Femur (tissue), 1 donor: ENCODE measurements around the gene TRUB2.
"Not testable (repeated sequence)": the region's sequence is repeated elsewhere in the genome, so short reads cannot be mapped to it uniquely, and the experiment has no call there.

Source experiments
- DNase-seq: peaks from one replicate; pipeline ENCODE4 v3.0.0-alpha.2; 2017

The TRUB2 gene

DNA sequence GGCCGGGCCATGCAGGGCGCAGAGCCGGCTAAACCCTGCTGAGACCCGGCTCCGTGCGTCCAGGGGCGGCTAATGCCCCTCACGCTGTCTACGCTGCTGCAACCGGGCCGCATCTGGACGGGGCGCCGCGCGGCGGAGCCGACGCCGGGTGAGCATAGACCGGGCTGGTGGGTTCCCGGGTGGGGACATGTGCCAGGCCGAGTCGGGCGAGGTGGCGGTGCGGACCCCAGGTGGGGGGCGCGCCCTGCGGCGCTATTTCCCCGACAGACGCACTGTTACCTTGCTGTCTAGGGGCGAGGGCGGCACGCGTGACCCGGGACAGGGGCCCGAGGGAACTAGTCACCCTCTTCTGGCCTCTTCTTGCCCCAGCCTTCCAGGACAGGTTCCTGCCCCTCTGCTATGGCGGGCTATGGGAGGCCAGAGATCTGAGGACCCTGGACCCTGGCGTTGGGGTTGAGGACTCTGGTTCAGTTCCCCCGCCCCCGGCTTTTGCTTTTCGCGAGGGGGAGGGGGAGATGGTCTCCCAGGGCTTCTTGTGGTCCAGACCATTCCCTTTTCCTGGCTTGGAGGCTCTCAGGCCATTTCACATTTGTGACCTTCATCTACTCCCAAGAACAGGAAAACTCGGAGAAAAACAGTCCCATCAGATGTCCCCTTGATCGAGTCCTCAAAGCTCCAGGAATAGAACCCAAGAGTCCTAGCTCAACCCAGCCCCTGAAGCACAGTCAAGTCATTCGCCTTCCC lies 18.6 kb upstream of the TRUB2 start:
- peak; percentile 51 for DNase-seq

GRCh38 chr9:128339761-128340690 lies 17.8 kb upstream of the TRUB2 start, which contains the start of gene SLC27A4:
SLC27A4 (plus strand) TSS chr9:128340527; CDS start chr9:128343133, 2,606 bp downstream.
- peak; percentile 81 for DNase-seq

DNA sequence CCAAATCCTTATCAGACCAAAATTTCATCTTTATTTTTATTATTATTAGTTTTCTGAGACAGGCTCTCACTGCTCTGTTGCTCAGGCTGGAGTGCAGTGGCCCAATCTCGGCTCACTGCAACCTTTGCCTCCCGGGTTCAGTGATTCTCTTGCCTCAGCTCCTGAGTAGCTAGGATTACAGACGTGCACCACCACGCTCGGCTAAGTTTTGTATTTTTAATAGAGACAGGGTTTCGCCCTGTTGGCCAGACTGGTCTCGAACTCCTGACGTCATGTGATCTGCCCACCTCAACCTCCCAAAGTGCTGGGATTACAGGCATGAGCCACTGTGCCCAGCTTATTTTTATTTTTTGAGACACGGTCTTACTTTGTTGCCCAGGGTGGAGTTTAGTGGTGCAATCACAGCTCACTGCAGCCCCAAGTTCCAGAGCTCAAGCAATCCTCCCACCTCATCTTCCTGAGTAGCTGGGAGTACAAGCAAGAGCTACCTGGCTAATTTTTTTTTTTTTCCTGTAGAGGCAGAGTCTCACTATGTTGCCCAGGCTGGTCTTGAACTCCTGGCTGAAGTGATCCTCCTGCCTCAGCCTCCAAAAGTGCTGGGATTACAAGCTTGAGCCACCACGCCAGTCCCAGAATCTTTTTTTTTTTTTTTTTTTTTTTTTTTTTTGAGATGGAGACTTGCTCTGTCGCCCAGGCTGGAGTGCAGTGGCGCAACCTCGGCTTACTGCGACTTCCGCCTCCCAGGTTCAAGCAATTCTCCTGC lies 16.8 kb upstream of the TRUB2 start:
- DNase-seq = not testable (repeated sequence)

DNA sequence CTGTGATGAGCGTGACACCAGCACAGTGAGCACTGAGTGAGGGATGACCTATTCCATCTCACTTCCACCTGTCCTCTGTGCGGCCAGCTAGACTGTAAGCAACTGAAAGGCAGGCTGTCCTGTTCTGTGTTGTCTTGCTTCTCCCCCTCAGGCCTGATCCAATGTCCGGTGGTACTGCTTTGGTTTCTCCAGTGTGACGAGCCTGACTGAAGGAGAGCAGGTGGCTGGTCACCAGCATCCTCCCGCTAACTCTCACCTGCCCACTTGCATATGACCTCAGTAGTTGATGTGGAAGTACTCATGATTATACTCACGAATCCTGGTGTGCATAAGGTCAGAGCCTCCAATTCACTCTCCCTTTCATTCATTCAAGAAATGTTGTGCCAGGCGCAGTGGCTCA lies 15.7 kb upstream of the TRUB2 start:
- no peak for DNase-seq

GRCh38 chr9:128335914-128336313 lies 13.7 kb upstream of the TRUB2 start:
- DNase-seq = no peak

- no peak for DNase-seq
Measured at GRCh38 chr9:128335161-128335560, 12.9 kb upstream of the TRUB2 start.

DNA sequence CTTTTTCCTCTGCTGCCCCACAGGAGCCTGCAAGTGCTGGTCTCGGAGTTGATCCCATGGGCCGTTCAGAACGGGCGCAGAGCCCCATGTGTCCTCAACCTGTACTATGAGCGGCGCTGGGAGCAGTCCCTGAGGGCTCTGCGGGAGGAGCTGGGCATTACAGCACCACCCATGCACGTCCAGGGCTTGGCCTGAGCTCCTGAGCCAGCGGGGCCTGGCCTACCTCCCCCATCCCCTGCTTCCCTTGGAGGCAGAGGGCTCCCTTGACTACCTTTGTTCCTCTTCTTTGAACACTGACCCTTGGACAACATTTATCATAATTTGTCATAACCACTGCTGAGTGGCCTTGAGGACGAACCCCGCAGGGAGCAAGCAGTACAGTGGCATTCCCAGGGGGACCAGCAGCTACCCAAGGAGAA lies 11.2 kb upstream of the TRUB2 start:
- DNase-seq = no peak

DNA sequence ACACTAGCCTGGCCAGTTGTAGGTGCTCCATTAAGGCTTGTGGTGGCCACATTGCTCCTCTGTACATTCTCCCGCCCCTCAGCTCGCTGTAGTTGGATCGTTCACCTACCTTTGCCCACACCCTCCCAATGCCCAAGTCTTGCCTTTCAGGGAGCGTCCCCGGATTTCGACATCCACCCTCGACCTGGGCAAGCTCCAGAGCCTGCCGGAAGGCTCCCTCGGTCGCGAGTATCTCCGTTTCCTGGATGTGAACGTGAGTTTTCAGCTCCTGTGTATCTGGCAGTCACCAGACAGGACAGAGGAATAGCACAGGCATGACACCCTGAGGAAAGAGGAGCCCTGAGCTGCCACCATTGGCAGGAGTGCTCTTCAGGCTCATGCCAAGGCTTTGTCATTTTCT lies 3.4 kb upstream of the TRUB2 start:
- DNase-seq = no peak

- DNase-seq = no peak
Measured at GRCh38 chr9:128324401-128324800, 2.2 kb upstream of the TRUB2 start.

DNA sequence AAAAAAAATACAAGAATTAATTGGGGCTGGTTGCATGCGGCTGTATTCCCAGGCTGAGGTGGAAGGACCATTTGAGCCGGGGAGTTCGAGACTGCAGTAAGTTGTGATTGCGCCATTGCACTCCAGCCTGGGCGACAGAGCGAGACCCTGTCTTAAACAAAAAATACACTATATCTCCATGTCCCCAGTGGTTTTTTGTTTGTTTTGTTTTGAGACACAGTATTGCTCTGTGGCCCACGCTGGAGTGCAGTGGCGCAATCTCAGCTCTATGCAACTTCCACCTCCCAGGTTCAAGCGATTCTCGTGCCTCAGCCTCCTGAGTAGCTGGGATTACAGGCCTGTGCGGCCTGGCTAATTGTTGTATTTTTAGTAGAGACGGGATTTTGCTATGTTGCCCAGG lies 1.5 kb upstream of the TRUB2 start:
- DNase-seq = no peak

- no peak for DNase-seq
Measured at GRCh38 chr9:128323212-128323730, 1.0 kb upstream of the TRUB2 start.

DNA sequence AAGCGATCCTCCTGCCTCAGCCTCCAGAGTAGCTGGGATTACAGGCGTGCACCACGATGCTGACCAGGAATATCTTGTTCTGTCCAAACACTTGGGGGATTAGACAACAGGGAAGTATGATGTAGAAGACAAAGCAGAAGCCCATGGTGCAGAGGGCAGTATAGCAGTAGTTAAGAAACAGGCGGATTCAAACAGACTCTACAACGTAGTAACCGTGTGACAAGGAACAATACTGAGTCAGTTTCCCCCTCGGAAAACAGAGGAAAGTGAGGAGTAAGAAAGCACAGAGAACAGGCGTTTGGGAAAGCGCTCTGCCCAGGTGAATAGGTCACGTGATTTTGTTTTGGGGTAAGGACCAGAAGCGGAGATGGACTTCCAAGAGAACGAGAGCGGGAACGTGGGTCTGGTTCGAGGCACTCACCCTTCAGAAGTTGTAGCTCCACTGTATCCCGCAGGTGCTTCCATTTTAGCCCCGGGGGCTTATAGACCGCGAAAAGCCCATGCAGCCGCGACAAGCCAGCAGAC lies 306 bp downstream of the TRUB2 start:
- no peak for DNase-seq

DNA sequence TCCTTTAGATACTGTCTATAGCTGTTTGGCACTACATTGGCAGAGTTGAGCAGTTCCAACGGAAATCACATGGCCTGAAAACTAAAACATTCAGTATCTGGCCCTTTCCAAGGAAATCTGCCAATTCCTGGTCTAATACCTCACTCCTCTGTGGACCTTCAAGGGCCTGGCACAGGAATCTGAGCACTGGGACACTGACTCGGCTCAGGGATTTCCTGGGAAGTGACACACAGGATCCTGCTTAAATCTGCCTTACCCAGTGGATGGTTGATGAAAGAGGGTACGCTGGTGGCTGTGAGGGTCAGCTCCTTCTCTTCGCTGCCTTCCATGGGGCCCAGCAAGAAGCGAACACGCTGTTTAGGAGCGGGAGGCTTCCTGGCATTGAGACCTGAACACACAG lies 904 bp downstream of the TRUB2 start:
- DNase-seq = no peak

DNA sequence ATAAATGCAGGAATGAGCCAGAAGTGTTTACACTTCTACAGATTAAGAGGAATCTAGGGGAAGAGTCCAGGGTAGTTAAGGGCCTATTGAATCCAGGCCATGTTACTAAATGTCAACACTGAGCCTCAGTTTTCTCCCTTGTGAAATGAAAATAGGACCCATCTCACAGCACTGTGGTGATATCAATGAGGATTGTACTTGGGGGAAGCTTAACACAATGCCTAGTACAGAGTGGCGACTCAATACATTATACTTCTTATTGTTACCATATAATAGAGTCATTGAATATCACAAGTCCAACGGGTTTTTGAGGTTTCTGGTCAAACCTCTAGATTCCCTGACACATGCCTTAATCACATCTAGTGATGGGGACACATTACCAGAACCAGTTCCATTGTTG lies 4.6 kb downstream of the TRUB2 start:
- no peak for DNase-seq

DNA sequence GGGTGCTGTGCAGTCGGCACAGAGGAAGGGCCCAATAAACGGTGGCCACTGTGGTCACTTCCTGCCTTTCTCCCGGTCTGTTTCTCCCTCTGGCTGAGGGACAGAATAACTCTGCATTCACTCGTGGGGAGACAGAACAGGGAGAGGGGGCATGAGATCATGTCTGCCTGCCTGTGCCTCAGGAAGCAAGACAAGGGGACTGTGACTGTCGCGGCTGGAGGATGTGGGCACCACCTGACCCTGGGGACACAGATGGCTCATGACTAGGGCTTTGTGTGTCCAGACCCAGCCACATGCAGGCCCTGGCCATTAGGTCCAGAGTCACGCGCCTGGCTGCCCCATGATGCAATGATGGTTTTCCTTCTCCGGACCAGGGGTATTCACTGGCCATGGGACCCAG lies 5.8 kb downstream of the TRUB2 start:
- no peak for DNase-seq

DNA sequence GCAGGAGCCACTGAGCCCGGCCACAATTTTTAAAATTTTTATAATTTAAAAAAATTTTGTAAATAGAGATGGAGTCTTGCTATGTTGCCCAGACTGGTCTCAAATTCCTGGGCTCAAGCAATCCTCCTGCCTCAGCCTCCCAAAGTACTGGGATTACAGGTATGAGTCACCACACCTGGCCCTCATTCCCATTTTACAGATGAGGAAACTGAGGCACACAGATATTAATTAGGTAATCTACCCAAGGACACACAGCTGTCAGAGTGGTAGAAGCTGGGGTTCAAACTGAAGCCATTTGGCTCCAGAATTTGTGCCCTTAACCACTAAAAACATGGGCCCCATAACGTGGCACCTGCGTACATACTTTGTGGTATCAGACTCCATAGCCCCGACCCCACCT lies 7.5 kb downstream of the TRUB2 start:
- no peak for DNase-seq

DNA sequence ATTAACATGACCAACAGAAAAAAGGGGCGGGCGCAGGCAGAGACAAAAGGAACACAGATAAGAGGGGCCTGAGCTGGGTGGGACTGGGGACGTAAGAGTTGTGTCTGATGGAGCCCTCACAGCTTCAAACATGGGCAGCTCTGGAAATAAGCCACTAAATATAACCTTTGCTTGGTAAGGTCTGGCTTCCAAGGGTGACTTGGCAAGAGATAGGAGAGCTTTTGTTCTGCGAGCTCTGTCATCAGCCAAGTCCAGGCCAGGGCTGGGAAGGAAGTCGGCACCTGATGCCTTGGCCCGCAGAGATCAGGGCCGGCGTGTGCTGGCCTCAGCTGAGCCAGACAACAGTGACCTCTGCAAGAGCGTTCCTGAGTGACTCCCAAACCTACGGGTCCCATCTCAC lies 11.8 kb downstream of the TRUB2 start:
- no peak for DNase-seq

DNA sequence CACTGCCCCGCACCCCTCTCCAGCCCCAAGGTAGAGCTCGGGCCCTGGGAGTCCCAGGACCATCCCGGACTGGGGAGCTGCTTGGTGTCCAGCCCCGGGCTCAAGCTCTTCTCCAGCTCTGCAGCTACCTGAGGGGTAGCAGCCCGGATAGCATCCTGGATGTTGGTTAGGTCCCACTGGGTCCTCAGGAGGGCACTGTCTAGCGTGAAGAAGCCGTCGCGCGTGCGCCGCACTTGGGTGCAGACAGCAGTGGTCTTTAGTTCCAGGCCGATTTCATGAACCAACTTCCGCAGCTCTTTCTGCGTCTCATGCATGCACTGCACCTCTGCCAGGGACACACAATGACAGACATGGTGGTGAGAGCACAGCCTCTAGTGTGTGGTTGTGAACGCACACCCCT lies 12.7 kb downstream of the TRUB2 start:
- no peak for DNase-seq

DNA sequence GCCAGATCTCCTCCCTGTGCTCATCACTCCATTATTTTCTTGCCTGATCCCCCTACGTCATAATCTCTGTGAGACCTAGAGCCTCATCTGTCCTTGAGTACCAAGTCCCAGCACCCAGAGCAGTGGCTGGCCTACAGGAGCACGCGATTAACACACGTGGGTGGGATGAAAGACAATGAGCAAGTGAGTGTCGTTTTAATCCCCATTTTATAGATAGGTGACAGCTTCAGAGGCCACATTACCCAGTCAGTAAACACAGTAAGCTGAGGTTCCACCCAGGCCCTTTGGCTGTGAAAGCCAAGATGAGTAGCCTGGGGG lies 17.3 kb downstream of the TRUB2 start:
- DNase-seq = no peak

- DNase-seq = no peak
Measured at GRCh38 chr9:128304136-128304970, 17.9 kb downstream of the TRUB2 start.

GRCh38 chr9:128298535-128299482 lies 23.4 kb downstream of the TRUB2 start:
- DNase-seq = no peak
